RWPE2 (cell line): ENCODE results near the gene MDC1.
"Not testable (repeated sequence)": the region's sequence is repeated elsewhere in the genome, so short reads cannot be mapped to it uniquely, and the experiment has no call there.

ENCODE experiments used
- ATAC-seq: fragments of 200-7000 bp; cut with Tn5 transposase; 3 replicates; pipeline ENCODE4 v1.9.1; 2021; ENCODE audit warnings: low read depth
- DNase-seq: peaks from one replicate; pipeline ENCODE4 v3.0.0-alpha.2; 2020; ENCODE audit warnings: low spot score
- H3K27ac ChIP-seq: fragments of 450-650 bp; 2 replicates; pipeline ENCODE4 v1.5.1; 2017; ENCODE audit warnings: mild to moderate bottlenecking; ENCODE audit not compliant: poor library complexity, severe bottlenecking
- H3K27me3 ChIP-seq: fragments of 250-450 bp; sonication (Bioruptor Pico); 2 replicates; pipeline ENCODE4 v1.5.1; 2021; ENCODE audit warnings: mild to moderate bottlenecking, moderate library complexity; ENCODE audit not compliant: insufficient read depth, poor library complexity, severe bottlenecking
- H3K36me3 ChIP-seq: fragments of 250-450 bp; sonication (Bioruptor Pico); 2 replicates; pipeline ENCODE4 v1.5.1; 2020; ENCODE audit warnings: low read depth, mild to moderate bottlenecking, moderate library complexity
- H3K4me1 ChIP-seq: fragments of 250-450 bp; sonication (Bioruptor Pico); 2 replicates; pipeline ENCODE4 v1.5.1; 2021; ENCODE audit warnings: mild to moderate bottlenecking, moderate library complexity; ENCODE audit not compliant: insufficient read depth, poor library complexity, severe bottlenecking
- H3K4me3 ChIP-seq: fragments of 250-450 bp; sonication (Bioruptor Pico); 2 replicates; pipeline ENCODE4 v1.5.1; 2021; ENCODE audit warnings: mild to moderate bottlenecking, moderate library complexity; ENCODE audit not compliant: severe bottlenecking
- H3K9me3 ChIP-seq: fragments of 250-450 bp; sonication (Bioruptor Pico); 2 replicates; pipeline ENCODE4 v1.5.1; 2021; ENCODE audit warnings: mild to moderate bottlenecking, moderate library complexity; ENCODE audit not compliant: severe bottlenecking
- CTCF ChIP-seq: fragments of 450-650 bp; IDR thresholded peaks from one replicate; pipeline ENCODE4 v1.5.1; 2017; ENCODE audit warnings: mild to moderate bottlenecking, moderate library complexity; ENCODE audit not compliant: poor library complexity, severe bottlenecking

Gene MDC1

DNA sequence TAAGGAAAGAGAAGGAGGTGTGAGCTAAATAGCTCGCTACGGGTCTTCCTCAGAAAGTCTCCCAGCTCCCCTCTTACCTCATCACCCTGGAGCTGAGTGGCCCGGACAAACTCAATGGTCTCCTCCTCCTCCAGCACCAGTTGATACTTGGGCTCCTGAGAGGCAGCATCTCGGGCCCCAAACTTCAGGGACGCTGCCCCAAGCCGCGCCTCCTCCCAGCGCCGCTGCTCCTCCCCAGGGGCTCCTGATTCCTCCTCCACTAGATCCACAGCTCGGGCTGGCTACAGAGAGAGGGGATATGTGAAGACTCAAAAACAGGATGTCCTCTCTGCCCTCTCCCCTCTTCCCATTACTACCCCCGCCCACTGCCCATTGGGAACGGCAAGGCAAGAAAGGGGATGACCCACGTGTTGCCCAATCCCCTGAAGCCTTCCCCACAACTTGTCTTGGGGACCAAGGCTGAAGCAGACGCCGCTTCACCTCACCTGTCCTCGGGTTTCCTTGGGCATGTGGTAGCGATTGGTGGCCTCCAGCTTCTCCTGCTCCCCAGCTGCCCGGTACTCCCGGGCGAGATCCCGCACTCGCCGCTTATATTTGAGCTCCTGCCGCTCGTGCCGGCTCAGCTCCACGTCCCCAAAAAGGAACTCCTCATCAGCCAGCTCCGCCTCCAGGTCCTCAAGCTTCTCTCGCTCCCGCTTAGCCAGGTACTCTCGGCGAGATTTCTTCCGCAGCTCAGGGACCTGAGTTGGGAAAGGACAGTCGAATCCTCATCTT, 51.9 kb downstream of the MDC1 start:
- H3K9me3 ChIP-seq, result no peaks in the 10 kb centered on the region
- no peak for TF ChIP-seq CTCF
- DNase-seq (no peak), ATAC-seq (no peak)
- H3K27ac ChIP-seq, result no peak overlapping the region
- H3K4me1 ChIP-seq, result no peaks in the 10 kb centered on the region
- H3K27me3 ChIP-seq, result no peaks in the 10 kb centered on the region
- no peak overlapping the region for H3K4me3 ChIP-seq
- H3K36me3 ChIP-seq, result peaks cover 89% of the 10 kb centered on the region

GRCh38 chr6:30657922-30658321, 59.2 kb downstream of the MDC1 start:
- peaks cover 92% of the 10 kb centered on the region for H3K36me3 ChIP-seq
- H3K4me3 ChIP-seq, H3K27me3 ChIP-seq, H3K9me3 ChIP-seq, DNase-seq, H3K27ac ChIP-seq, ATAC-seq, H3K4me1 ChIP-seq: not testable (repeated sequence)

- Histone ChIP-seq H3K4me1 (no peaks in the 10 kb centered on the region), H3K27ac (no peak overlapping the region), H3K4me3 (no peak overlapping the region), H3K27me3 (no peaks in the 10 kb centered on the region), H3K9me3 (no peaks in the 10 kb centered on the region), H3K36me3 (peaks cover 92% of the 10 kb centered on the region)
- no peak for ATAC-seq
- no peak for DNase-seq
- TF ChIP-seq CTCF, result no peak
Observed at GRCh38 chr6:30657454-30657853, 59.6 kb downstream of the MDC1 start.

GRCh38 chr6:30656513-30656912, 60.6 kb downstream of the MDC1 start:
- H3K4me3 ChIP-seq, result no peak overlapping the region
- no peak for TF ChIP-seq CTCF
- H3K27ac ChIP-seq, result no peak overlapping the region
- H3K4me1 ChIP-seq, result no peaks in the 10 kb centered on the region
- no peaks in the 10 kb centered on the region for H3K27me3 ChIP-seq
- no peaks in the 10 kb centered on the region for H3K9me3 ChIP-seq
- H3K36me3 ChIP-seq, result peaks cover 90% of the 10 kb centered on the region
- ATAC-seq, result no peak
- no peak for DNase-seq

- ATAC-seq, result no peak
- Histone ChIP-seq H3K4me1 (no peaks in the 10 kb centered on the region), H3K27ac (no peak overlapping the region)
Observed at GRCh38 chr6:30655743-30656094, 61.4 kb downstream of the MDC1 start.

More at GRCh38 chr6:30655743-30656094, 61.4 kb downstream of the MDC1 start:
- TF ChIP-seq CTCF, result no peak
- no peaks in the 10 kb centered on the region for H3K9me3 ChIP-seq
- peaks cover 91% of the 10 kb centered on the region for H3K36me3 ChIP-seq
- no peak overlapping the region for H3K4me3 ChIP-seq
- no peaks in the 10 kb centered on the region for H3K27me3 ChIP-seq
- DNase-seq, result no peak
